T-helper 2 cell (primary cell): Measurements from ENCODE around the gene PMS2.
"Not testable (repeated sequence)": the region's sequence is repeated elsewhere in the genome, so short reads cannot be mapped to it uniquely, and the experiment has no call there.

ENCODE experiments used
- DNase-seq, 5 experiments: peaks; one replicate each; pipeline versions ENCODE4 v3.0.0 to v3.0.0-alpha.2; 2012 to 2022
- total RNA-seq, 2 donors: gene quantifications; one replicate each; lab custom pipeline; 2026; lab: John Stamatoyannopoulos, UW

The PMS2 gene, protein sequence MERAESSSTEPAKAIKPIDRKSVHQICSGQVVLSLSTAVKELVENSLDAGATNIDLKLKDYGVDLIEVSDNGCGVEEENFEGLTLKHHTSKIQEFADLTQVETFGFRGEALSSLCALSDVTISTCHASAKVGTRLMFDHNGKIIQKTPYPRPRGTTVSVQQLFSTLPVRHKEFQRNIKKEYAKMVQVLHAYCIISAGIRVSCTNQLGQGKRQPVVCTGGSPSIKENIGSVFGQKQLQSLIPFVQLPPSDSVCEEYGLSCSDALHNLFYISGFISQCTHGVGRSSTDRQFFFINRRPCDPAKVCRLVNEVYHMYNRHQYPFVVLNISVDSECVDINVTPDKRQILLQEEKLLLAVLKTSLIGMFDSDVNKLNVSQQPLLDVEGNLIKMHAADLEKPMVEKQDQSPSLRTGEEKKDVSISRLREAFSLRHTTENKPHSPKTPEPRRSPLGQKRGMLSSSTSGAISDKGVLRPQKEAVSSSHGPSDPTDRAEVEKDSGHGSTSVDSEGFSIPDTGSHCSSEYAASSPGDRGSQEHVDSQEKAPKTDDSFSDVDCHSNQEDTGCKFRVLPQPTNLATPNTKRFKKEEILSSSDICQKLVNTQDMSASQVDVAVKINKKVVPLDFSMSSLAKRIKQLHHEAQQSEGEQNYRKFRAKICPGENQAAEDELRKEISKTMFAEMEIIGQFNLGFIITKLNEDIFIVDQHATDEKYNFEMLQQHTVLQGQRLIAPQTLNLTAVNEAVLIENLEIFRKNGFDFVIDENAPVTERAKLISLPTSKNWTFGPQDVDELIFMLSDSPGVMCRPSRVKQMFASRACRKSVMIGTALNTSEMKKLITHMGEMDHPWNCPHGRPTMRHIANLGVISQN
- total RNA-seq, result 20.0 to 33.8 reads per million in 2 donors

- DNase-seq, result peak; percentile 83 to 96 (median 94)
Observed at GRCh38 chr7:6008668-6009611, at the start of gene PMS2, which contains the start of gene AIMP2. PMS2 (minus strand) TSS chr7:6009049; CDS start chr7:6009019, 30 bp downstream. AIMP2 (plus strand) TSS chr7:6009272; CDS start chr7:6009364, 92 bp downstream.

DNA sequence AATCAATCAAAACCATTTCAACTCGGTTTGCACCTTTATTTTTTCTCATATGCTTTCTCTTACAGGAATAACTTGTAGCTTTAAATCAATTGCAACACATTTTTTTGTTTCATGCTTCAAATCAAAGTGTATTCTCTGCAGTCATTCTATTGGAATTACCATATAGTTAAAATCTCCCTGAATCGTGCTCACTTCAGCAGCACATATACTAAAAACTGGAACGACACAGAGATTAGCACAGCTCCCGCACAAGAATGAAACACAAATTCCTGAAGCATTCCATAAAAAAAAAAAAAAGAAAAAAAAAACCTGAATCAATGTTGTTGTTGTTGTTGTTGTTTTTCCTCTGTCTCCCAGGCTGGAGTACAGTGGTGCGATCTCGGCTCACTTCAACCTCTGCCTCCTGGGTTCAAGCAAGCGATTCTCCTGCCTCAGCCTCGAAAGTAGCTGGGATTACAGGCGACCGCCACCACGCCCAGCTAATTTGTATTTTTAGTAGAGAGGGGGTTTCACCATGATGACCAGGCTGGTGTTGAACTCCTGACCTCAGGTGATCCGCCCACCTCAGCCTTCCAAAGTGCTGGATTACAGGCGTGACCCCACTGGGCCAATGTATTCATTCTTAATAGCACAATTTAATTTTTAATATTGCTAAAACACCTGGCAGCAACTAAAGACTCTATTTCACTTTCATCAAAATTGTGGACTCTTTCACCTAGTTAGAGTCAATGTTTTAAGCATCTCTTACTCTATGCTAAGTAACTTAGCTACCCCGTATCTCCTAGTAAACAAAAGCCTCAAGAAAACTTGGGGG, 48.7 kb upstream of the PMS2 start:
- DNase-seq, result no peak

GRCh38 chr7:6056616-6057015, 47.8 kb upstream of the PMS2 start:
- DNase-seq, result peak in 1 of 5 experiments; percentile 31

DNA sequence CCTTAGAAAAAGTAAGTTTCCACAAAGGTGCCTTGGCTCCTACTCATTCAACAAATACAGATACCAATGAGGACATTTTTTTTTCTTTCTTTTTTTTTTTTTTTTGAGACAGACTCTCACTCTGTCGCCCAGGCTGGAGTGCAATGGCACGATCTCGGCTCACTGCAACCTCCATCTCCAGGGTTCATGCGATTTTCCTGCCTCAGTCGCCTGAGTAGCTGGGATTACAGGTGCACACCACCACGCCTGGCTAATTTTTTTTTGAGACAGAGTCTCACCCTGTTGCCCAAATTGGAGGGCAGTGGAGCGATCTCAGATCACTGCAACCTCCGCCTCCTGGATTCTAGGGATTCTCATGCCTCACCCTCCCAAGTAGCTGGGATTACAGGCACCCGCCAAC, 42.3 kb upstream of the PMS2 start:
- DNase-seq, result not testable (repeated sequence)

- DNase-seq, result no peak
Observed at GRCh38 chr7:6049780-6050179, 40.9 kb upstream of the PMS2 start.

GRCh38 chr7:6035686-6036085, 26.8 kb upstream of the PMS2 start:
- DNase-seq, result no peak

DNA sequence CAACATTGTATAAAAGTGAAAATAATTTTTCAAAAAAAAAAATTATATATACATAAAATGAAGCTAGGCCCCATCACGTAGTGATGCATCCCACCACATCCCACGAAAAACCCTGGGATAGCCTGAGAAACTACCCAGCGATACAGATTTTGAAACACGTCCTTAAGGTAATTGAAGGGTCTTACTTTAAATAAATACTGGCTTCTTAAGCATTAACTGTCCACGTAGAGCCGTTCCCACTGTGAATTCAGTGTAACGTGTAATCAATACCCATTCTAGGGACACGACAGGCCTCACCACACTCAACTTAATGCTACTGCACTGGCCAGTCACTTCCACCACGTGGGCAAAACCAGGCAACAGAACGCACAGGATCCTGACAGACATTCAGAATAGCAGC, 26.3 kb upstream of the PMS2 start:
- no peak for DNase-seq

- DNase-seq, result no peak
Observed at GRCh38 chr7:6032641-6033040, 23.8 kb upstream of the PMS2 start.

DNA sequence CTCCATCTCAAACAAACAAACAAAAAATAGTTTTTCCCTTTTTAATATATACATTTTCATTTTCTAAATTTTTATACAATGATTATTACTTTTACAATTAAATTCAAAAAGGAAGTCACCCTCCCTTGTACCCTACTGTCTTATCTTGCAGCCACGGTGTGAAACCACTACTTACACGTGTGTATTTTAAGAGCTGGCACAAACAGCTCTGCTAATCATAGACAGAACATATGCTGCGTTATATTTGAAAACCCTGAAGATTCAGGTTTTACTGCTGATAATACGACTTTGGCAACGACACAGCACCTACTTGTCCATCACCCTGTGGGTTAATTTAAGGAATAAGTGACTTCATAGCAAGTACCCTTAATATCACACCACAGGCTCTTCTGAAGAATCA, 23.3 kb upstream of the PMS2 start:
- DNase-seq, result peak in 1 of 5 experiments; percentile 47

GRCh38 chr7:6031567-6031966, 22.7 kb upstream of the PMS2 start:
- no peak for DNase-seq

DNA sequence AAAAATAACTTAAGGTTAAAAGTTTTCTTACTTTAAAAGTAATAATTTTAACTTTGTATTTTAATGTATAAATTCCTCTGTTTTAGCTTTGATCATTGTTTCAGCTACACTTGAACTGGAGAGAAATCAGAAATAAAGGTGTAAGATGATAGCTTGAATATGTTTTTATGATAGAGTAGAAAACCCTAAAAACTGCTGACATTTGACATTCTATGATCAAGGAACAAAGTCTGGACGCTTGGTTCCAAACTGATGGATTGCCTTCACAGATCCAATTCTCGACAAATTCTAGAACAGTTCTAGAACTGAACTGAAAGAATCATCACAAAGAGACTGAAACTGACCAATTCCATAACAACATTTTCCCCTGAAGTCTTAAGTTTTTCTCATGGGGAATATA, 22.1 kb upstream of the PMS2 start, which contains the start of gene ANKRD61:
Gene ANKRD61 (plus strand): TSS at position 389 of the 400 bp plus-strand sequence. CDS start 0 bp downstream, at position 389.
- no peak for DNase-seq

- DNase-seq, result no peak
Observed at GRCh38 chr7:6028563-6028962, 19.7 kb upstream of the PMS2 start.

- DNase-seq, result no peak
Observed at GRCh38 chr7:6027806-6028365, 19.0 kb upstream of the PMS2 start.

DNA sequence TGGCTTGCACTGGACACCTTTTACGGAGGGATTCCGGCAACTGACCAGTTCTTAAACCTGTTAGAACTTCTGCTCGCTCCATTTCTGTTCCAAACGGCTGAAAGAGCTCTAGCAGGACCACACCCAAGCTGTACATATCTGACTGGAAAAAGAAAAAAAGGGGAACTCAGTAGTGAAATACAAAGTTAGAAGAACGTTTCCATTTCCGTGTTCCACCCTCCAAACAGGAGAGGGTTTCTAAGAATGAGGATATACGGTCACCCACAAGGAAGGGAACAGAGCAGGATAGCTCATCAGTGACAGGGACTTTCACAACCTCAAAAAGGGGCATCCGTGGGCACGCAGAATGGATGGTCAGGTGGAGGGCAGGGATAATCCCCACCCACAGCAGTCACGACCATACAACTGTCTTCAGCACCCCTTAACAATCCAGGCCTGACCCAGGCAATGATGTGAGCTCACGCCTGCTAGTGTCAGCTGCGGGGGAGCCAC, 18.0 kb upstream of the PMS2 start:
- no peak for DNase-seq

DNA sequence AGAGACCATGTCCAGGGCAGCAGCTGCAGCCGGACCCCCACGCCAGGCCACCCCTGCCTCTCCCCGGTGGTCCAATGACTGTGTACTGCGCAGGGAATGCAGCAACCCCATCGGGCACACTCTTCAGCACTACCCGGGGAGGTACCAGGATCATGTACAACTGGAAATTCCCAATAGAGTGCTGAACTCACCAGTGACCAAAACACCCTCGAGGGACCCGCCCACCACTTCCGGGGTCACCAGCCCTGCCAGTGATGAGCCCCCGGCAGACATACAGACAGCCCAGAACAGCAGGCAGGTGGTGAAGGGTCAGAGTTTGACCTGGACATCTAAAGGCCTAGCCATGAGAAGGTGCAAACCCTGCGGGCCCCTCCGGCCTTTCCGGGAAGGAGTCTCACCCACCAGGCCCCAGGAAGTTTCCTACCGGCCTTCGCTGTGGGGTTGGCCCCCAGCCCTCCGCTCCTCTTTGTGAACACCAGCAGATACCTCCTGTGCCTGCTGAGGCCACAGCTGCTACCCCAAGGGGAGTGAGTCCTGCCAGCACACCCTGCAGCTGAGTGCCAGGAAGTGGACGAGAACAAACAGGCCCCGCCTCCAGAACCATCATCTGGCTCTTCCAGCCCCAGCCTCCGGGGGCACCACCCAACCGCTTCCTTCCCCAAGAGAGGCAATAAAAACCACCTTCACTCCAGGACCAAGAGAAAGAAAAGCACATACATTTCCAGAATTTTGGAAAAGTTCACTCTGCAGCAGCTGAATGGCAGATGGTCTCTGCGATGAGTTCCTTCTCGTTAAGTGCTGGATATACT, 17.4 kb upstream of the PMS2 start:
- DNase-seq, result peak; percentile 22 to 85 (median 51)

GRCh38 chr7:6023974-6024435, 15.2 kb upstream of the PMS2 start:
- DNase-seq, result no peak

- DNase-seq, result no peak
Observed at GRCh38 chr7:6022707-6023106, 13.9 kb upstream of the PMS2 start.

DNA sequence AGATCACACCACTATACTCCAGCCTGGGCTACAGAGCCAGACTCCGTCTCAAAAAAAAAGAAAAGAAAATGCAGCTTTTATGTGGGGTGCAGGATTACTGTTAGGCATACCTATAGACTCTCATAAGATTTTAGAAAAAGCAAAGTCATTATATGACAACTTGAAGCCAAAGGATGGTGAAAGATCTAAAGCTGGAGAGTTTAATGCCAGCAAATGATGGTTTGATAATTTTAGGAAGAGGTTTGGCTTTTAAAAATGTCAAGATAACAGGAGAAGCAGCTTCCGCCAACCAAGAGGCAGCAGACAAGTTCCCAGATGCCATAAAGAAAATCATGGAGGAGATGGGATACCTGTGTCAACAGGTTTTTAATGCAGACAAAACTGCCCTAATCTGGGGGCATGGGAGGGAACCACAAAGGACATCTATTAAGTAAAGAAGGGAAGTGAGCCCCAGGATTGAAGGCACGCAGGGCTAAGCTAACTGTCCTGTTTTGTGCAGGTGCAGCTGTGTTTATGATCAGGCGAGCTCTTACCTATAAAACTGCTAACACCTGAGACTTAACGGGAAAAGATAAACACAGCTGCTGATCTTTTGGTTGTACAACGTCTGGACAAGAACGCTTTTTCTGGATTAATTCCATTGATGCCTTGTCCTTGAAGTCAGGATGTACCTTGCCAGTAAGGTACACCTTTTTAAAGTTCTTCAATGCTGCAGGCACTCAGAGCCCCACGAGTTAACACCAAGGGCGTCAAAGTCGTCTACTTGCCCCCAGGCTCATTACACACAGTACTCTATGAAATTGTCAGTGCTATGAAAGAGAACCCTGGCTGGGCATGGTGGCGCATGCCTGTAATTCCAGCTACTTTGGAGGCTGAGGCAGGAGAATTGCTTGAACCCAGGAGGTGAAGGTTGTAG, 11.8 kb upstream of the PMS2 start:
- no peak for DNase-seq

GRCh38 chr7:6016653-6016966, 7.8 kb upstream of the PMS2 start:
- no peak for DNase-seq
